Liver (tissue), 9 donors: ENCODE data around the gene RNLS. TPM values are rescaled to one million over a fixed set of nuclear protein-coding genes. Genes with fewer than 3 reads are reported as not detected.

Experiments used
- DNase-seq: peaks from one replicate; pipeline ENCODE4 v3.0.0-alpha.2; 2017; ENCODE audit warnings: low spot score
- H3K27ac ChIP-seq, 2 donors: one replicate each; pipeline ENCODE4 v1.7.0; 2013; ENCODE audit warnings: inconsistent platforms in 2 of 2, low read length in 2 of 2, control low read depth in 1 of 2, low read depth in 1 of 2, mild to moderate bottlenecking in 1 of 2
- H3K27me3 ChIP-seq, 4 donors: one replicate each; pipeline versions ENCODE4 v1.6.1 to v1.7.0; 2013; ENCODE audit warnings: low read length in 3 of 4, inconsistent platforms in 1 of 4, mild to moderate bottlenecking in 1 of 4, moderate library complexity in 1 of 4; ENCODE audit not compliant: control insufficient read depth in 4 of 4, insufficient read depth in 4 of 4
- H3K36me3 ChIP-seq, 4 donors: one replicate each; pipeline versions ENCODE4 v1.6.1 to v1.7.0; 2013; ENCODE audit warnings: low read length in 3 of 4, mild to moderate bottlenecking in 3 of 4, low read depth in 1 of 4, moderate library complexity in 1 of 4; ENCODE audit not compliant: control insufficient read depth in 4 of 4, insufficient read depth in 3 of 4
- H3K4me1 ChIP-seq, 4 donors: one replicate each; pipeline versions ENCODE4 v1.6.1 to v1.7.0; 2013; ENCODE audit warnings: low read length in 3 of 4, mild to moderate bottlenecking in 3 of 4, moderate library complexity in 1 of 4; ENCODE audit not compliant: control insufficient read depth in 4 of 4, insufficient read depth in 4 of 4
- H3K4me3 ChIP-seq, 3 donors: one replicate each; pipeline versions ENCODE4 v1.6.1 to v1.7.0; 2013; ENCODE audit warnings: low read length in 3 of 3, control low read depth in 1 of 3, low read depth in 1 of 3, mild to moderate bottlenecking in 1 of 3
- H3K9ac ChIP-seq, 2 donors: one replicate each; pipeline ENCODE4 v1.7.0; 2013; ENCODE audit warnings: low read length in 2 of 2, mild to moderate bottlenecking in 2 of 2, moderate library complexity in 2 of 2, control low read depth in 1 of 2, low read depth in 1 of 2
- H3K9me3 ChIP-seq, 4 donors: one replicate each; pipeline versions ENCODE4 v1.6.1 to v1.7.0; 2013; ENCODE audit warnings: low read length in 3 of 4; ENCODE audit not compliant: control insufficient read depth in 4 of 4
- ATF3 ChIP-seq: IDR thresholded peaks from 2 replicates; pipeline ENCODE4 v1.6.1; 2016; ENCODE audit warnings: antibody characterized with exemption
- CTCF ChIP-seq: fragments of 150-350 bp; IDR thresholded peaks from 2 replicates; pipeline ENCODE4 v1.5.1; 2017; ENCODE audit warnings: improper control_type of control experiment, low read depth, low read length; ENCODE audit not compliant: missing input control
- EGR1 ChIP-seq, 2 donors: IDR thresholded peaks; 2 replicates each; pipeline ENCODE4 v1.6.1; 2016 to 2018; ENCODE audit warnings: antibody characterized with exemption in 2 of 2, low read depth in 2 of 2
- FOXA1 ChIP-seq: IDR thresholded peaks from 2 replicates; pipeline ENCODE4 v1.6.1; 2016; ENCODE audit warnings: antibody characterized with exemption
- GABPA ChIP-seq, 2 donors: IDR thresholded peaks in 1 of 2; conservative IDR thresholded peaks in 1 of 2; 2 replicates each; pipeline ENCODE4 v1.6.1; 2016; ENCODE audit warnings: antibody characterized with exemption in 2 of 2, mild to moderate bottlenecking in 1 of 2, moderate library complexity in 1 of 2
- HNF4A ChIP-seq, 2 donors: conservative IDR thresholded peaks; 2 replicates each; pipeline ENCODE4 v1.6.1; 2016; ENCODE audit warnings: antibody characterized with exemption in 2 of 2, mild to moderate bottlenecking in 2 of 2
- JUND ChIP-seq, 2 donors: IDR thresholded peaks; 2 replicates each; pipeline ENCODE4 v1.6.1; 2016; ENCODE audit warnings: antibody characterized with exemption in 2 of 2
- NR2F2 ChIP-seq: IDR thresholded peaks from 2 replicates; pipeline ENCODE4 v1.6.1; 2016; ENCODE audit warnings: antibody characterized with exemption
- RAD21 ChIP-seq, 2 donors: IDR thresholded peaks; 2 replicates each; pipeline ENCODE4 v1.6.1; 2016; ENCODE audit warnings: antibody characterized with exemption in 2 of 2, mild to moderate bottlenecking in 2 of 2
- REST ChIP-seq: IDR thresholded peaks from 2 replicates; pipeline ENCODE4 v1.6.1; 2016; ENCODE audit warnings: antibody characterized with exemption, mild to moderate bottlenecking
- RXRA ChIP-seq, 2 donors: IDR thresholded peaks; 2 replicates each; pipeline ENCODE4 v1.6.1; 2017 to 2018; ENCODE audit warnings: antibody characterized with exemption in 2 of 2, mild to moderate bottlenecking in 1 of 2
- SP1 ChIP-seq: IDR thresholded peaks from 2 replicates; pipeline ENCODE4 v1.6.1; 2018; ENCODE audit warnings: antibody characterized with exemption, mild to moderate bottlenecking
- TAF1 ChIP-seq: conservative IDR thresholded peaks from 2 replicates; pipeline ENCODE4 v1.6.1; 2016; ENCODE audit warnings: antibody characterized with exemption, mild to moderate bottlenecking
- ZBTB33 ChIP-seq: IDR thresholded peaks from 2 replicates; pipeline ENCODE4 v1.6.1; 2016; ENCODE audit warnings: antibody characterized with exemption
- WGBS: extraction: QIAGEN DNeasy Blood & Tissue Kit; methylation state at CpG from one replicate; pipeline ENCODE4 v1.1.7; 2013; 5-methylcytosine and 5-hydroxymethylcytosine counted together
- polyA plus RNA-seq, 2 donors: library from polyadenylated mRNA; stranded (reverse) in 1 of 2; unstranded in 1 of 2; fragments of 200-250 nt in 1 of 2; fragments of >200 nt in 1 of 2; fragmentation: Nextera tagmentation in 1 of 2; extraction: Ambion mirVana in 1 of 2; gene quantifications; one replicate each; pipeline versions ENCODE4 v1.2.1 to v1.2.3, GENCODE V29; 2013 to 2015
- total RNA-seq, 2 donors: library from RNA; depleted of rRNA; stranded (reverse); fragments of >200 nt; gene quantifications; one replicate each; pipeline ENCODE4 v1.2.3, GENCODE V29; 2014
- donor health status: healthy.
- donor health status: healthy.
- donor health status: healthy.
- donor health status: healthy.
- donor health status: healthy.

Gene RNLS
- total and polyA plus RNA-seq, 4 donors: 4.1 to 12.4 (median 7.5) TPM

- WGBS: 93% methylated on average over 3 of the region's 3 CpGs
- no peak overlapping the region for H3K9ac ChIP-seq
- TF ChIP-seq NR2F2 (no peak), RXRA (IDR thresholded peaks at IDR 0.05) (no peak), RAD21 (IDR thresholded peaks at IDR 0.05) (no peak), GABPA (IDR thresholded peaks at IDR 0.05 in 1 of 2, conservative IDR thresholded peaks at IDR 0.05 in 1 of 2) (no peak), FOXA1 (no peak), JUND (IDR thresholded peaks at IDR 0.05) (no peak), SP1 (no peak), REST (no peak), CTCF (no peak), TAF1 (no peak)
- no peaks in the 10 kb centered on the region for H3K27me3 ChIP-seq
- no peak overlapping the region for H3K4me3 ChIP-seq
- DNase-seq: no peak
- no peaks in the 10 kb centered on the region for H3K4me1 ChIP-seq
- no peaks in the 10 kb centered on the region for H3K36me3 ChIP-seq
- H3K9me3 ChIP-seq: no peaks in the 10 kb centered on the region
- H3K27ac ChIP-seq: no peak overlapping the region
These were observed 286.0 kb downstream of the RNLS start for GRCh38 chr10:88297103-88297502.

- TF ChIP-seq FOXA1: no peak
- no peak for TF ChIP-seq ATF3
- no peak for TF ChIP-seq RAD21 (IDR thresholded peaks at IDR 0.05)
- no peak for TF ChIP-seq SP1
- no peak for TF ChIP-seq EGR1 (IDR thresholded peaks at IDR 0.05; ENCODE audit: low read depth in 2 of 2)
- no peak for TF ChIP-seq ZBTB33
- TF ChIP-seq CTCF: no peak
- no peak for TF ChIP-seq HNF4A (conservative IDR thresholded peaks at IDR 0.05)
- no peak for TF ChIP-seq NR2F2
- no peak for TF ChIP-seq GABPA (IDR thresholded peaks at IDR 0.05 in 1 of 2, conservative IDR thresholded peaks at IDR 0.05 in 1 of 2)
- no peak for DNase-seq
- no peak overlapping the region for H3K9ac ChIP-seq
- H3K27ac ChIP-seq: no peak overlapping the region
- no peak overlapping the region for H3K4me3 ChIP-seq
- no peaks in the 10 kb centered on the region for H3K4me1 ChIP-seq
- no peaks in the 10 kb centered on the region for H3K9me3 ChIP-seq
- H3K27me3 ChIP-seq: no peaks in the 10 kb centered on the region
- H3K36me3 ChIP-seq: no peaks in the 10 kb centered on the region
- WGBS: 95% methylated on average over 3 of the region's 3 CpGs
These were observed 289.4 kb downstream of the RNLS start for GRCh38 chr10:88293651-88294230.
